GM23338 (cell line): ENCODE measurements around the gene PNPO. TPM values are rescaled to one million over a fixed set of nuclear protein-coding genes. Genes with fewer than 3 reads are reported as not detected.

Experiments
- CTCF ChIP-seq, 2 experiments: fragments of 200-600 bp in 1 of 2; sonication (generic) in 1 of 2; conservative IDR thresholded peaks; 2 replicates each; pipeline versions ENCODE4 v1.5.1 to v1.6.1; 2016 to 2017; ENCODE audit warnings: antibody characterized with exemption in 2 of 2, low read depth in 2 of 2, mild to moderate bottlenecking in 2 of 2, moderate library complexity in 1 of 2
- polyA plus RNA-seq: library from polyadenylated mRNA; unstranded; fragments of >200 nt; fragmentation: Nextera tagmentation; extraction: Ambion mirVana; gene quantifications from 2 replicates; pipeline ENCODE4 v1.2.1, GENCODE V29; 2016
- total RNA-seq: library from RNA; depleted of rRNA; stranded (reverse); fragments of >200 nt; shearing (Covaris generic); gene quantifications from 2 replicates; pipeline ENCODE4 v1.2.3, GENCODE V29; 2014; rRNA removed

PNPO gene
- total and polyA plus RNA-seq, 2 experiments from 2014 or later = 5.0 to 12.7 TPM

GRCh38 chr17:47998044-47998443 is 56.7 kb downstream of the PNPO start (continued):
- no peak for TF ChIP-seq CTCF (conservative IDR thresholded peaks at IDR 0.05; ENCODE audit: low read depth in 2 of 2)

Other genes with a start within 250 kb of the PNPO start
- 10.6 and 12.1 TPM in 2 replicates for gene TBKBP1, start 247.4 kb upstream of the PNPO start, total RNA-seq
- 2.2 and 2.5 TPM in 2 replicates for gene TBKBP1, start 247.4 kb upstream of the PNPO start, polyA plus RNA-seq
- not detected in 2 replicates for gene TBX21, start 208.3 kb upstream of the PNPO start, total RNA-seq
- not detected in 2 replicates for gene TBX21, start 208.3 kb upstream of the PNPO start, polyA plus RNA-seq
- 8.1 and 9.8 TPM in 2 replicates for gene OSBPL7, start 119.8 kb upstream of the PNPO start, total RNA-seq
- gene OSBPL7, start 119.8 kb upstream of the PNPO start, polyA plus RNA-seq = 3.4 and 3.7 TPM in 2 replicates
- gene MRPL10, start 110.0 kb upstream of the PNPO start, total RNA-seq = 74.7 and 75.8 TPM in 2 replicates
- gene MRPL10, start 110.0 kb upstream of the PNPO start, polyA plus RNA-seq = 50.2 and 53.5 TPM in 2 replicates
- gene LRRC46, start 109.9 kb upstream of the PNPO start, total RNA-seq = 0.35 TPM in 1 of 2 replicates, not detected in the other
- 0.14 and 0.18 TPM in 2 replicates for gene LRRC46, start 109.9 kb upstream of the PNPO start, polyA plus RNA-seq
- gene SCRN2, start 100.3 kb upstream of the PNPO start, total RNA-seq = 39.1 and 40.6 TPM in 2 replicates
- gene SCRN2, start 100.3 kb upstream of the PNPO start, polyA plus RNA-seq = 44.0 and 45.5 TPM in 2 replicates
- gene SP6, start 90.4 kb upstream of the PNPO start, total RNA-seq = 0.82 and 1.0 TPM in 2 replicates
- gene SP6, start 90.4 kb upstream of the PNPO start, polyA plus RNA-seq = 0.13 and 0.23 TPM in 2 replicates
- gene SP2, start 45.3 kb upstream of the PNPO start, total RNA-seq = 6.0 and 7.6 TPM in 2 replicates
- gene SP2, start 45.3 kb upstream of the PNPO start, polyA plus RNA-seq = 10.8 and 12.9 TPM in 2 replicates
- not detected in 2 replicates for gene PRR15L, start 16.3 kb downstream of the PNPO start, total RNA-seq
- 0.57 and 0.66 TPM in 2 replicates for gene PRR15L, start 16.3 kb downstream of the PNPO start, polyA plus RNA-seq
- gene CDK5RAP3, start 29.5 kb downstream of the PNPO start, total RNA-seq = 67.0 and 106 TPM in 2 replicates
- gene CDK5RAP3, start 29.5 kb downstream of the PNPO start, polyA plus RNA-seq = 78.9 and 92.6 TPM in 2 replicates
- gene COPZ2, start 96.2 kb downstream of the PNPO start, total RNA-seq = not detected in 2 replicates
- gene COPZ2, start 96.2 kb downstream of the PNPO start, polyA plus RNA-seq = not detected in 2 replicates
- 138 and 157 TPM in 2 replicates for gene NFE2L1, start 106.8 kb downstream of the PNPO start, total RNA-seq
- 39.9 and 49.9 TPM in 2 replicates for gene NFE2L1, start 106.8 kb downstream of the PNPO start, polyA plus RNA-seq
- gene CBX1, start 159.9 kb downstream of the PNPO start, total RNA-seq = 113 and 127 TPM in 2 replicates
- 223 and 243 TPM in 2 replicates for gene CBX1, start 159.9 kb downstream of the PNPO start, polyA plus RNA-seq
- gene SNX11, start 166.2 kb downstream of the PNPO start, total RNA-seq = 13.7 and 16.3 TPM in 2 replicates
- 7.9 and 8.0 TPM in 2 replicates for gene SNX11, start 166.2 kb downstream of the PNPO start, polyA plus RNA-seq